NK-92 treated with Interleukin-12 subunit alpha and Interleukin-12 subunit beta, amount 100 ng/mL, for 24 hours (cell line): ENCODE measurements around the gene ZNF213.

Experiments
- DNase-seq: peaks from one replicate; lab custom pipeline; 2025; lab: John Stamatoyannopoulos, UW

ZNF213 gene

GRCh38 chr16:3101018-3101840 is 33.6 kb upstream of the ZNF213 start:
- no peak for DNase-seq

GRCh38 chr16:3101841-3102470 is 32.9 kb upstream of the ZNF213 start:
- no peak for DNase-seq

GRCh38 chr16:3106205-3106928 is 28.5 kb upstream of the ZNF213 start:
- DNase-seq = peak; percentile 91

GRCh38 chr16:3112058-3112880 is 22.6 kb upstream of the ZNF213 start, which contains the start of gene ZNF205:
TSS of gene ZNF205 (plus strand) at chr16:3112586. CDS start at chr16:3113431, 845 bp downstream.
- no peak for DNase-seq

- no peak for DNase-seq
Observed at GRCh38 chr16:3112881-3113574, 21.8 kb upstream of the ZNF213 start.

GRCh38 chr16:3113765-3114479 is 20.9 kb upstream of the ZNF213 start:
- no peak for DNase-seq

GRCh38 chr16:3115003-3115402 is 19.8 kb upstream of the ZNF213 start:
- DNase-seq = no peak

GRCh38 chr16:3115561-3115960 is 19.3 kb upstream of the ZNF213 start:
- no peak for DNase-seq

- no peak for DNase-seq
Observed at GRCh38 chr16:3118204-3118790, 16.5 kb upstream of the ZNF213 start.

- no peak for DNase-seq
Observed at GRCh38 chr16:3118846-3119245, 16.0 kb upstream of the ZNF213 start.

GRCh38 chr16:3119286-3119685 is 15.5 kb upstream of the ZNF213 start:
- DNase-seq = no peak

GRCh38 chr16:3119701-3120408 is 15.0 kb upstream of the ZNF213 start:
- DNase-seq = no peak

GRCh38 chr16:3120435-3120834 is 14.4 kb upstream of the ZNF213 start:
- DNase-seq = no peak

GRCh38 chr16:3121851-3122467 is 12.9 kb upstream of the ZNF213 start:
- no peak for DNase-seq

- DNase-seq = no peak
Observed at GRCh38 chr16:3122926-3123570, 11.8 kb upstream of the ZNF213 start.

- peak; percentile 96 for DNase-seq
Observed at GRCh38 chr16:3123986-3124886, 10.6 kb upstream of the ZNF213 start.

- no peak for DNase-seq
Observed at GRCh38 chr16:3127745-3128144, 7.1 kb upstream of the ZNF213 start.
